Neural progenitor cell (in vitro differentiated cells): ENCODE data around the gene GAB2. TPM values are rescaled to one million over a fixed set of nuclear protein-coding genes. Genes with fewer than 3 reads are reported as not detected.

Source experiments
- DNase-seq: peaks from one replicate; pipeline ENCODE4 v3.0.0-alpha.2; 2016; ENCODE audit warnings: low spot score
- H2AFZ ChIP-seq: fragments of 200-600 bp; sonication (generic); replicated peaks from 2 replicates; pipeline ENCODE4 v1.6.1; 2016; ENCODE audit warnings: antibody characterized with exemption
- H3F3A ChIP-seq: fragments of 200-600 bp; sonication (generic); 2 replicates; pipeline ENCODE4 v1.6.1; 2016; ENCODE audit warnings: antibody characterized with exemption, low read depth
- H3K27ac ChIP-seq: fragments of 200-600 bp; sonication (generic); 2 replicates; pipeline ENCODE4 v1.5.1; 2016; ENCODE audit warnings: mild to moderate bottlenecking
- H3K27me3 ChIP-seq: fragments of 200-600 bp; sonication (generic); 2 replicates; pipeline ENCODE4 v1.6.1; 2016; ENCODE audit warnings: mild to moderate bottlenecking, moderate library complexity
- H3K36me3 ChIP-seq: fragments of 200-600 bp; sonication (generic); 2 replicates; pipeline ENCODE4 v1.5.1; 2016
- H3K4me1 ChIP-seq: fragments of 200-600 bp; sonication (generic); 2 replicates; pipeline ENCODE4 v1.6.1; 2016; ENCODE audit warnings: mixed run types
- H3K4me2 ChIP-seq: fragments of 200-600 bp; sonication (generic); 2 replicates; pipeline ENCODE4 v1.6.1; 2016
- H3K4me3 ChIP-seq: fragments of 200-600 bp; sonication (generic); 2 replicates; pipeline ENCODE4 v1.5.1; 2016
- H3K79me2 ChIP-seq: fragments of 200-600 bp; sonication (generic); 2 replicates; pipeline ENCODE4 v1.6.1; 2016; ENCODE audit warnings: low read depth
- H3K9ac ChIP-seq: fragments of 200-600 bp; sonication (generic); 2 replicates; pipeline ENCODE4 v1.6.1; 2016
- H3K9me3 ChIP-seq: fragments of 200-600 bp; sonication (generic); 2 replicates; pipeline ENCODE4 v1.5.1; 2016; ENCODE audit warnings: low read depth
- H4K20me1 ChIP-seq: fragments of 200-600 bp; sonication (generic); 2 replicates; pipeline ENCODE4 v1.6.1; 2016; ENCODE audit warnings: low read depth
- H3K27ac Mint-ChIP-seq: 3 replicates; pipeline ENCODE4 v1.8.0; 2021; ENCODE audit warnings: mixed read lengths
- H3K27me3 Mint-ChIP-seq: 2 replicates; pipeline ENCODE4 v1.8.0; 2022; ENCODE audit warnings: low read depth, mild to moderate bottlenecking, inconsistent platforms, moderate library complexity, mixed read lengths; ENCODE audit not compliant: insufficient read depth
- H3K36me3 Mint-ChIP-seq: 3 replicates; pipeline ENCODE4 v1.8.0; 2021; ENCODE audit warnings: mixed read lengths
- H3K4me1 Mint-ChIP-seq: 3 replicates; pipeline ENCODE4 v1.8.0; 2021; ENCODE audit warnings: mixed read lengths
- H3K4me3 Mint-ChIP-seq: 3 replicates; pipeline ENCODE4 v1.8.0; 2021; ENCODE audit warnings: mild to moderate bottlenecking, moderate library complexity, mixed read lengths
- H3K9me3 Mint-ChIP-seq: 3 replicates; pipeline ENCODE4 v1.8.0; 2020; ENCODE audit warnings: mixed read lengths
- CTCF ChIP-seq: fragments of 200-600 bp; sonication (generic); IDR thresholded peaks from 2 replicates; pipeline ENCODE4 v1.5.1; 2017; ENCODE audit warnings: antibody characterized with exemption, mild to moderate bottlenecking
- EZH2 ChIP-seq: fragments of 200-600 bp; sonication (generic); IDR thresholded peaks from 2 replicates; pipeline ENCODE4 v1.6.1; 2017; ENCODE audit warnings: antibody characterized with exemption, mild to moderate bottlenecking, moderate library complexity
- EZH2phosphoT487 ChIP-seq: fragments of 200-600 bp; sonication (generic); IDR thresholded peaks from 2 replicates; pipeline ENCODE4 v1.6.1; 2017; ENCODE audit warnings: antibody characterized with exemption
- total RNA-seq: library from RNA; depleted of rRNA; stranded (reverse); fragments of >200 nt; gene quantifications from 2 replicates; pipeline ENCODE4 v1.2.3, GENCODE V29; 2015; ENCODE audit warnings: low replicate concordance

The GAB2 gene
- total RNA-seq, 1 donor from 2014 or later: 11.1 TPM

GRCh38 chr11:78187366-78188285 lies 230.0 kb downstream of the GAB2 start:
- H3K27me3 Mint-ChIP-seq: peaks cover 6% of the 10 kb centered on the region
- no peak for DNase-seq

DNA sequence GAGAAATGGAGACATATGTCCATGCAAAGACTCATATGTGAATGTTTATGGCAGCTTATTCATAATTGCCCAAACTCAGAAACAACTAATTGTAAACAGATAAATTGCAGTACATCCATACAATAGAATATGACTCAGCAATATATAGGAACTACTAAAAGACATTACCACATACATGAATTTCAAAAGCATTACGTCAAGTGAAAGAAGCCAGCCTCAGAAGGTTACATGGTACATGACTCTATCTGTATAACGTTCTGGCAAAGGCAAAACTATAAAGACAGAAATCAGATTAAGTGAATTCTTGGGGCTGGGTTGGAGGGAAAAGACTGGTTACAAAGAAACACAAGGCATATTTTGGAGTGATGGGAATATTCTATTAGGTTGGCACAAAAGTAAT lies 236.4 kb downstream of the GAB2 start:
- Histone ChIP-seq H3F3A (no peaks in the 10 kb centered on the region), H3K9me3 (no peaks in the 10 kb centered on the region), H3K4me1 (peaks cover 6% of the 10 kb centered on the region), H3K36me3 (no peaks in the 10 kb centered on the region), H3K4me2 (no peak overlapping the region), H2AFZ (no peak overlapping the region), H3K27me3 (no peaks in the 10 kb centered on the region), H3K27ac (no peak overlapping the region), H3K79me2 (no peaks in the 10 kb centered on the region), H4K20me1 (no peaks in the 10 kb centered on the region), H3K9ac (no peak overlapping the region), H3K4me3 (no peak overlapping the region)
- Mint-ChIP-seq H3K4me1 (no peaks in the 10 kb centered on the region), H3K27me3 (peaks cover 4% of the 10 kb centered on the region), H3K36me3 (peaks cover 2% of the 10 kb centered on the region), H3K27ac (no peak overlapping the region), H3K9me3 (no peaks in the 10 kb centered on the region), H3K4me3 (no peak overlapping the region)
- TF ChIP-seq CTCF (no peak), EZH2 (no peak), EZH2phosphoT487 (no peak)
- no peak for DNase-seq

More at GRCh38 chr11:78187366-78188285, 230.0 kb downstream of the GAB2 start:
- Histone ChIP-seq H3K79me2 (no peaks in the 10 kb centered on the region), H4K20me1 (no peaks in the 10 kb centered on the region), H3K4me1 (peaks cover 12% of the 10 kb centered on the region), H3K9me3 (no peaks in the 10 kb centered on the region), H3K36me3 (no peaks in the 10 kb centered on the region), H3K27ac (no peak overlapping the region), H3K27me3 (peaks cover 11% of the 10 kb centered on the region), H3K4me3 (peak overlapping the region; percentile 82), H3K9ac (no peak overlapping the region), H3F3A (no peaks in the 10 kb centered on the region), H3K4me2 (peak overlapping the region; percentile 81), H2AFZ (peak overlapping the region; percentile 41)
- TF ChIP-seq EZH2phosphoT487 (no peak), CTCF (no peak), EZH2 (no peak)
- Mint-ChIP-seq H3K27ac (no peak overlapping the region), H3K9me3 (no peaks in the 10 kb centered on the region), H3K4me1 (peaks cover 41% of the 10 kb centered on the region), H3K4me3 (peak overlapping the region; percentile 94), H3K36me3 (peaks cover 1% of the 10 kb centered on the region)

- H4K20me1 ChIP-seq: no peaks in the 10 kb centered on the region
- no peak overlapping the region for H3K27ac Mint-ChIP-seq
- H3K4me1 Mint-ChIP-seq: no peaks in the 10 kb centered on the region
- no peak for DNase-seq
- H3K27me3 Mint-ChIP-seq: peaks cover 4% of the 10 kb centered on the region
- no peak overlapping the region for H3K4me3 Mint-ChIP-seq
- no peak overlapping the region for H3K9ac ChIP-seq
- no peaks in the 10 kb centered on the region for H3K9me3 Mint-ChIP-seq
- no peaks in the 10 kb centered on the region for H3F3A ChIP-seq
- no peaks in the 10 kb centered on the region for H3K27me3 ChIP-seq
- no peak for TF ChIP-seq EZH2
- H3K4me2 ChIP-seq: no peak overlapping the region
- peaks cover 6% of the 10 kb centered on the region for H3K4me1 ChIP-seq
- no peaks in the 10 kb centered on the region for H3K79me2 ChIP-seq
- H2AFZ ChIP-seq: no peak overlapping the region
- peaks cover 2% of the 10 kb centered on the region for H3K36me3 Mint-ChIP-seq
- no peak overlapping the region for H3K4me3 ChIP-seq
- H3K27ac ChIP-seq: no peak overlapping the region
- no peaks in the 10 kb centered on the region for H3K36me3 ChIP-seq
- H3K9me3 ChIP-seq: no peaks in the 10 kb centered on the region
Observed at GRCh38 chr11:78180751-78181150, 236.9 kb downstream of the GAB2 start.
